Articular chondrocyte of knee joint (primary cell): ENCODE data around the gene PRUNE1. TPM values are rescaled to one million over a fixed set of nuclear protein-coding genes. Genes with fewer than 3 reads are reported as not detected.

Experiments
- small RNA-seq: library from RNA; depleted of rRNA; stranded (forward); fragments of <200 nt; gene quantifications from one replicate; pipeline ENCODE3, GENCODE V24; 2012
- total RNA-seq: library from RNA; depleted of rRNA; stranded (reverse); fragments of >200 nt; gene quantifications from 2 replicates; pipeline ENCODE4 v1.2.3, GENCODE V29; 2012

PRUNE1 gene, protein sequence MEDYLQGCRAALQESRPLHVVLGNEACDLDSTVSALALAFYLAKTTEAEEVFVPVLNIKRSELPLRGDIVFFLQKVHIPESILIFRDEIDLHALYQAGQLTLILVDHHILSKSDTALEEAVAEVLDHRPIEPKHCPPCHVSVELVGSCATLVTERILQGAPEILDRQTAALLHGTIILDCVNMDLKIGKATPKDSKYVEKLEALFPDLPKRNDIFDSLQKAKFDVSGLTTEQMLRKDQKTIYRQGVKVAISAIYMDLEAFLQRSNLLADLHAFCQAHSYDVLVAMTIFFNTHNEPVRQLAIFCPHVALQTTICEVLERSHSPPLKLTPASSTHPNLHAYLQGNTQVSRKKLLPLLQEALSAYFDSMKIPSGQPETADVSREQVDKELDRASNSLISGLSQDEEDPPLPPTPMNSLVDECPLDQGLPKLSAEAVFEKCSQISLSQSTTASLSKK
- 12.3 and 12.6 TPM in 2 replicates for total RNA-seq

DNA sequence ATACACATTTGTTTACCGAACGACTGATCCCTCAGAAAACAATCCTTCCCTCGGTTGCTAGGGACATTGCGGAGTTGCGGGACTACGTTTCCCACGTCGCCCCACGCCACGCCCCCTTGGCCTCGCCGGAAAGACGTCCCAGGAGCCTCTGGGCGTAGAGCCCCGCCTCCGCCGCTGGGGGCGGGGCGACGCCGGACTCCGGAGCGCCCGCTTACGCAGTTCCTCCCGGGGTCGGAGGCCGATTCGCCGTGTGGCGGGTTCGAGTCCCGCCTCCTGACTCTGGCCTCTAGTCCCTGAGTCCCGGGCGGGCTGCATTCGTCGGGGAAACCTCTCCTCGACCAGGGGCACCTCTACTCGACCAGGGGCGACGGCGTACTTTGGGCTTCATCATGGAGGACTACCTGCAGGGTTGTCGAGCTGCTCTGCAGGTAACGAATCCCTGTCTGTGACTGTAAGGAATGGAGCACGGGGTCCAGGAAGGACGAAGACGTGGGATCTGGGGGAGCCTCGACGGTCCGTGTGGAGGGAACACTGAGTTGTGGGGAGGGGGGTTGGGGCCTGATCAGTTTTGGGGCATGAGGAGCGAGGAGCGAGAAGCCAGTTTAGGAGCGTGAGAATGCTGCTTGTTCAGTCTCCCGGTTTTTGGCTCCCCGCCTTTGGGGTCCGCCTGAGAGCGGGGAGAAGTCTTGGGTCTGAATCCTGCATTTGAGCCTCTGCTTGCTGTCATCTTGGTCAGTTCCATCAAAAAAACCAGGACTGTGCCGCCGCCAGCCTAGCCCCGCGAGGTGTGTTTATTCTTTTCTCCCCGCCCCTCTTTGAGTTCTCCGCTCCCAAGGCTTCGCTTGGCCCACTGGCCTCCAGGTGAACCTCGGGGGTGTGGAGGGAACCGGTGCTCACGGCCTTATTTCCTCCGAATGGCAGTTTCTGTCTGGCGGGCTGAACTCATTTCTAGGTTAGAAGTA, at the start of gene PRUNE1:
TSS of gene PRUNE1 (plus strand) at position 206 of the 962 bp plus-strand sequence. CDS start at position 390, 184 bp downstream.

DNA sequence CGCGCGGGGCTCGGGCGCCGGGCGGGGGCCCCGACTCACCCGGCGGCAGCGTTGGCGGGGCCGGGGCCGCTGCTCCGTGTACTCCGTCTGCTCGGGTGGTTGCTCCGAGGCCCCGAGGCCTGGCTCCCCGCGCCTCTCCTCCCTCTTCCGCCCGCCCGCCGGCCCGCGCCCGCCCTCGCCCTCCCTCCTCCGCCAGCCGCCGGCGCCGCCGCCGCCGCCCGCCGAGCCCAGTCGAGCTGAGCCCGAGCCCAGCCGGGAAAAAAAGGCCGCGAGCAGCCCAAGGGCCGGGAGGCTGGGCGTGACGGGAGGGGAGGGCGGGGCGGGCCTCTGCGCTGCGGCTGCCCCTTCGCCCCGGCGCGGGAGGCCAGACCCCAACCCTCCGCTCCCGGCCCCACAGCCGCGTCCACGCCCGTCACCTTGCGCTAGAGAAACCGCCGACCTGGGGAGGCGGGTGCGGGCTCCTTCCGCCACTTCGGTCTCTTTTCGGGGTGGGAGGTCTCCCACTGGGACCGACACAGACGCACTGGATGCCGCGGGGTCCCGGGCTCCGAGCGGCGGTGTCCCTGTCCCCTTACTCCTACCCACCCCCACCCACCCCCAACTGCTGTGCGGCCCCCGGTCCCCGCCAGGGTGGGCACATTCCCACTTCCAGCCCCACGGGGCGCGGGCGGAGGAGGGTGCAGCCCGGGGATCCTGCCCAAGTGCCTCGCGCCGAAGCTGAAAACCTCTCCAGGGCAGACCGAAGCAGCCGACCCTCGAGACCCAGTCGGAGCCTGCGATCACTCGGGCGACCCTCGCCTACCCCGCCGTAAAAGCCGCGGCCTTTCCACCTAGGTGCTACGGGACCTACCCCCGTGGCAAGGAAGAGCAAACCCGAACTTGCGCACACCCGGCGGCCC, 33.4 kb upstream of the PRUNE1 start, which contains the start of gene CERS2:
TSS of gene CERS2 (minus strand) at position 256 of the 899 bp plus-strand sequence. CDS start 5,745 bp downstream, outside the sequence.

DNA sequence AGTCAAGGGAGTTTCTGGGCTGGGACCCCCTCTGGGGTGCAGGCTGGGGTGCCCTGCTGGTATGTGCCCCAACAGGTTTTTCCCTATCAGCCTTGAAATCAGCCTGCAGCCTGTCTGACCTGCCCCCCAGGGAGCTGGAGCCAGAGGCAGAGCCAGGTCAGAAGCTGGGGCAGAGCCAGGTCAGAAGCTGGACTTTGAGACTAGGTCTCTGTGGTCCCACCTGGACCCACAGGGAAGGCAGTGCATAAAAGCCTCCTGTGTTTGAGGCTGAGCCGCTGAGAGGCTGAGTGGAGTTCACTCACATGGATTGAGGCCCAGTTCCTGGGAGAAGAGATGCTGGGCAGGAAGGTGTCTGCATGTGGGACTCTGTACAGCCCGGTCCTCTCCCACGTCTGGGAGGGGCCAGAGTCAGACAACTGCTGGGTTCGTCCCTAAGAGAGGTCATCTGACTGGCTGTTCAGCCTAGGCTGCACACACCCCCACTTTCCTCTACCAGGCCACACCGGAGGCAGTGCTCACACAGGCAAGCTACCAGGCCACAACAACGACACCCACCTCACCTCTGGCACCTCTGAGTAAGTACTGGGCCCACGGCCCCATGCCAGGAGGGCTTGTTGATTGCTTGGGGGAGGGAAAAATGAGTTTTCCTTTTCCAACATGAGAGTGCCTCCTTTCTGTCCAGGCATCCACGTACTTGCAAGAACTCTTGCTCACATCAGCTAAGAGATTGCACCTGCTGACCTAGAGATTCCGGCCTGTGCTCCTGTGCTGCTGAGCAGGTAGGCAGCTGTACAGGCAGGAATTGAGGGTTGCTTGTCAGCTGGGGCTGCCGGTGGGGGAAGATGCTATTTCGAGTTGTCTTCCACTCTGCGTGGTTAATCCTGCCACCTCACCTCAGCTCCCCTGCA, 26.2 kb upstream of the PRUNE1 start, which contains the start of gene ANXA9:
TSS of gene ANXA9 (plus strand) at position 488 of the 908 bp plus-strand sequence. CDS start 814 bp downstream, outside the sequence.

DNA sequence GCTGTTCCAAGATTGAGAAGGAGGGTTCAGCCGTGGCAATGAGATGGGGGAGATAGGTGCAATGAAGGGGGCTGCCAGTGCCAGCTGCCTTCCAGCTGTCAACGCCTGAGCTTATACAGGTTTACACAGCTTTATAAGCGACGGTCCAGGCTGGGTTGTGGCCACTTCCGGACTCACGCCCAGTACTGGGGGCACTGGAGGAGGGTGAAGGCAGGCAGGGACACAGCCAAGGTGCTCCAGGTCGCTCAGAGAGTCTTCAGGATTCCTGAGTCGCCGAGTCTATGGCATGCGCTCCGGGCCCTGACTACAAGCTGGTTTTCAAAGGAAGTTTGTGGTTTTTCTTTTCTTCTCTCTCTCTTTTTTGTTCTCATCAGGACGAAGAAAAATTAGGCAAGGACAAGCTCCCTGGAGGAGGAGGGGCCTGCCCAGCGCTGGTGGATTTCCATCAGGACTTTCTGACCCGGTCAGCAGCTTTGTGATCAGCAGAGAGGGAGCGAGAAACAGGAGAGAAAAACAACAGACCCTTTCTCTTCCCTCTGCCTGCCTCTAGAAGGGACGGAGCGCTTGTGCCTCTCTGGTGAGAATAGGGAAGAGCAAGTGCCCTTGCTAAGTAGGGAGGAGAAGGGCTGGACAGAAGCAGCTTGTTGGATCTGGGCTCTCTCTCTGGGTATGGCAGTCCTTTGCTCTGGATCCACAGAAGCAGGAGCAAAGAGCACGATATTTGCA, 1.8 kb upstream of the PRUNE1 start, which contains the start of gene MINDY1:
TSS of gene MINDY1 (minus strand) at position 576 of the 726 bp plus-strand sequence. CDS start 4,285 bp downstream, outside the sequence.

DNA sequence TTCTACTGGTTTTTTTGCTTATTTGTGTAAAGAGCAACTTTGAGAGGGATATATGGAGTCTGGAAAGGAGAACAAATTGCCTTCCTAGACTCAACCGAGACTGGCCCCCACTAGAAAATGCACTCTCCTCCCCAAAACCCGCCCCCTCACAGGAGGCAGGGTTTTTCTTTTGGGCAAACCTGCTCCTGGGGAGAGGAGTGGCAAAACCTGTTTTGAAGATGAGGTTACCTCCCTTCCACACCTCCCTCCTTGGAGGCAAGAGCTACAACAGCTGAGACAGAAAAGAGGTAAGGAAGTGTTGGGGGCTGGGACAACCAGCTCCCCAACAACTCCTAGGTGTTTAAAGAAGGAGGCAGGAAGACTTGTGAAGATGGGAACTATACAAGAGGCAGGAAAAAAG, 28.1 kb downstream of the PRUNE1 start, which contains the start of gene BNIPL:
TSS of gene BNIPL (plus strand) at position 231 of the 400 bp plus-strand sequence. CDS start at position 371, 140 bp downstream.

DNA sequence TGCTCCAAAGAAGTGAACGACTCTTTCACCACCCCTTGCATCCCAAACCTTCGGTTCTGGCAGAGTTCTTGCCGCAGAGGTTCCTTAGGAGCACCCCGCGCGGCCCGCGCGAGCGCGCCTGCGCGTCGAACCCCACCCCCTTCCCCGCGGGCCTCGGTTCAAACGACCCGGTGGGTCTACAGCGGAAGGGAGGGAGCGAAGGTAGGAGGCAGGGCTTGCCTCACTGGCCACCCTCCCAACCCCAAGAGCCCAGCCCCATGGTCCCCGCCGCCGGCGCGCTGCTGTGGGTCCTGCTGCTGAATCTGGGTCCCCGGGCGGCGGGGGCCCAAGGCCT, 39.3 kb downstream of the PRUNE1 start, which contains the start of gene C1orf56:
TSS of gene C1orf56 (plus strand) at position 161 of the 334 bp plus-strand sequence. CDS start at position 258, 97 bp downstream.

DNA sequence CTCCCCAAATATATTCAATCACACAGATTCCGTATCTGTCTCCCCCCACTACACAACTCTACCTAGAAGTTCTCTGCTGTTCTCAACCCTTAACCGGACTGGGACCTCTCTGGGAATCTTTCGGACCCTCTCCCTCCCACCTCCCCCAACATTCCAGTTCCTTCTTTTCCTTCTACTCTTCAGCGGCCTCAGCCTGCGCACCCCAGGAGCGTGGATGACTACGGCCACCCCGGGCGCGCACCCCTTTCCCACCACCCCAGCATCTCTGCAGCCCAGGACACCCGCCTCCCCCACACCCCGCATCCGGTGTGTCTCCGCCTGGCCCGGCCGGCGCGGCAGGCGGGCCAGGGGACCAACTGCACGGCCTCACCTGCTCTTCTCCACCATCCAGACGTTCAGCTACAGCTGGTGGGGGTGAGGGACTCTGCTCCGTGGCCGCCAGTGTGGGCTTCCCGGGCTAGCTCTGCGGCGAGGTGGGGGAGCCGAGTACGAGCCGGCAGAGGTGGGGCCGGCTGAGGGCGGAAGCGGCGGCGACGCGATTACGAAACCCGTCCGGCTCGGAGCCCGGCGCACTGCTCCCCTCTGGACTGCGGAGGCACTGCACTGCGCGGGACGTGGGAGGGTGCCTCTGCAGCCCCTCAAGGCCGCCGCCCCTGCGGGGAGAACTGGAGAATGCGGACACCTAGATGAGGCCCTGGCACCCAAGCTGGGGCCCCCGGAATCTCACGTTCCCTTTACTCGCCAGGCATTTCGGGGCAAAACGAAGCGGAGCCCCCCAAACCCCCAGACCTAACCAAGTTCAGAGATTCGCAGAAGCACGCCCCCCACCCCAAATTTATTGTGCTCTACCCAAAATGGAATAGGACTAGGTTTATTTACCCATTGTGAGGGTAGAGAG, 51.1 kb downstream of the PRUNE1 start, which contains the start of gene CDC42SE1:
TSS of gene CDC42SE1 (minus strand) at position 514 of the 898 bp plus-strand sequence. CDS start 3,892 bp downstream, outside the sequence.

DNA sequence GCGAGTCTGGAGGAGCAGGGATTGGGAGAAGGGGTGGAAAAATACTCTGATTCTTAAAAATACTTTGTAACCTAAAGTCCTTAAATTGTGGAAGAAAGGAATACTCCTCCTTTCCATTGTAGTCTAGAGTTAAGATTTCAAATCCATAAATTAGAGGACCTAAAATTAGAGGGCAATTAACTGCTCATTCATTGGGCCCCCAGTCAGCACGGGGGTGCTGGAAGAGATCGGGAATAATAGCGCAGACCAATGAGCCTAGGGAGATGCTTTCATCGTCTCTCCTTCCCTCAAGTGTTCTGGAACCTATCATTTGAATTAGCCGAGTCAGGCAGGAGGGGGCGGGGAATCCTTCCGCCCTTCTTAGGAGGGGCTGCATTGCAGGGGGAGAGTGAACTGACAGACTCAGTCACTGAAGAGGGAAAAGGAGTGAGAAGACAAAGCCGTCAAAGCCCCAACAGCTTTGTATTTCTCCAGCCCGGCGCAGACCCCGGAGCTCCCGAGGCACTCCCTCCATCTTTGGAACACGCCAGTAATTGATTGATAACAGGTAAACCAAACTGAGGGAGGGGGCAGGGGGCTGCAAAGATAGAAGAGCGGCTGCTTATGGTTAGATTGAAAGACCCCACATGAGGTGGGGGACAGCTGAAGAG, 51.9 kb downstream of the PRUNE1 start, which contains the start of gene MLLT11:
TSS of gene MLLT11 (plus strand) at position 391 of the 650 bp plus-strand sequence. CDS start 6,828 bp downstream, outside the sequence.

DNA sequence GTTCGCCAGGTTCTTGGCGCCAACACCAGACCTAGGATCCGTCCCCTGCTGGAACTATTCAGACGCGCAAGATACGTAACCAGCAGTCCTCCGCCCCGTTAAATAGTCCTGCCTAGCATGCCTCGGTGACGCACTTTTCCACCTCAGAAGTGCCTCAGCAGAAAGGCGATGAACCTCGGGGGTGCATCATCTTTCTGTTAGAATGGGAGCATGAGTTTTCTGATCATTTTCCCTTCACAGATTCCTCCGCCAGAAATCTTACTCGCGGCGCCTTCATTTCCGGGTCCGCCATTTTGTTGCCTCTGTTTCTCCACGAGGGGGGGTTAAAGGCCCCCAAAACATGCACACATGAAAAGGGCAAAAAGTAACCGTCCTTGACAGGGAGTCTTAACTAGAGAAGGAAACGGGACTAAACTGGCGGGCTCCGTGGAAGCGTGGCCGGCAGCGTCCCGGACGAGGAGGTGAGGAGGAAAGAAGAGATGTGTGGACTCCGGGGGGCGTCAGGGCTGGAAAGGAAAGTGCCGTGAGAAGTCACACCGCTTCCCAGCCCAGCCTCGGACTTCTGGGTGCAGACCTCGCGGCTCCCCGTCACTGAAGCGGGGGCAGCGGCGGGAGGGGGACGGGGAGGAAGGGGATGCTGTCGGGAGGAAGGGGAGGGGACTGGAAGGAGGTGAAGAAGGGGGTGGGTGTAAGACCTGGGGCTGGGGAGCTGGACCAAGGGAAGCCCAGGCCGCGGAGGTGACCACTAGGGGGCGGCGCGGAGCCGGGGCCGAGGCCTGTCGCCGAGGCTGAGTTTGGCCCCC, 62.4 kb downstream of the PRUNE1 start, which contains the start of gene GABPB2:
TSS of gene GABPB2 (plus strand) at position 288 of the 803 bp plus-strand sequence. CDS start 17,429 bp downstream, outside the sequence.

Small RNAs within 50 kb of the gene (small RNA-seq; reads per million reads assigned to genes)
- not detected for gene RNU6-884P

Other genes starting within 250 kb of the PRUNE1 start
- gene CTSS, start 242.7 kb upstream of the PRUNE1 start, total RNA-seq = 12.0 and 18.5 TPM in 2 replicates
- gene CTSK, start 200.2 kb upstream of the PRUNE1 start, total RNA-seq = 73.8 and 100 TPM in 2 replicates
- gene ARNT, start 131.8 kb upstream of the PRUNE1 start, total RNA-seq = 59.9 and 68.3 TPM in 2 replicates
- gene CTXND2, start 121.3 kb upstream of the PRUNE1 start, total RNA-seq = not detected in 2 replicates
- gene SETDB1, start 82.1 kb upstream of the PRUNE1 start, total RNA-seq = 41.2 and 44.1 TPM in 2 replicates
- 170 and 179 TPM in 2 replicates for gene CERS2, start 33.6 kb upstream of the PRUNE1 start, total RNA-seq
- 0.22 and 0.39 TPM in 2 replicates for gene ANXA9, start 26.2 kb upstream of the PRUNE1 start, total RNA-seq
- 14.0 and 18.5 TPM in 2 replicates for gene MINDY1, start 1.5 kb upstream of the PRUNE1 start, total RNA-seq
- 0.32 and 0.52 TPM in 2 replicates for gene BNIPL, start 28.1 kb downstream of the PRUNE1 start, total RNA-seq
- gene C1orf56, start 39.3 kb downstream of the PRUNE1 start, total RNA-seq = 3.0 and 3.7 TPM in 2 replicates
- 41.3 and 48.5 TPM in 2 replicates for gene CDC42SE1, start 51.2 kb downstream of the PRUNE1 start, total RNA-seq
- 3.4 and 3.9 TPM in 2 replicates for gene MLLT11, start 51.9 kb downstream of the PRUNE1 start, total RNA-seq
- gene GABPB2, start 62.3 kb downstream of the PRUNE1 start, total RNA-seq = 22.0 and 22.9 TPM in 2 replicates
- 1.3 and 1.4 TPM in 2 replicates for gene SEMA6C, start 138.2 kb downstream of the PRUNE1 start, total RNA-seq
- not detected in 2 replicates for gene TNFAIP8L2, start 148.2 kb downstream of the PRUNE1 start, total RNA-seq
- 7.4 and 9.0 TPM in 2 replicates for gene LYSMD1, start 157.5 kb downstream of the PRUNE1 start, total RNA-seq
- 26.9 and 37.2 TPM in 2 replicates for gene SCNM1, start 157.7 kb downstream of the PRUNE1 start, total RNA-seq
- gene TMOD4, start 167.5 kb downstream of the PRUNE1 start, total RNA-seq = 0.32 and 0.52 TPM in 2 replicates
- gene VPS72, start 181.7 kb downstream of the PRUNE1 start, total RNA-seq = 32.5 and 34.6 TPM in 2 replicates
- 78.0 and 88.6 TPM in 2 replicates for gene PIP5K1A, start 190.1 kb downstream of the PRUNE1 start, total RNA-seq
- 112 and 120 TPM in 2 replicates for gene PSMD4, start 246.3 kb downstream of the PRUNE1 start, total RNA-seq